ENCODE data around the gene YWHAQ. TPM values are rescaled to one million over a fixed set of nuclear protein-coding genes. Genes with fewer than 3 reads are reported as not detected.
"Not testable (repeated sequence)": the region's sequence is repeated elsewhere in the genome, so short reads cannot be mapped to it uniquely, and the experiment has no call there.

The YWHAQ gene
- total and polyA plus RNA-seq, 4 donors, result 175 to 241 (median 204) TPM

DNA sequence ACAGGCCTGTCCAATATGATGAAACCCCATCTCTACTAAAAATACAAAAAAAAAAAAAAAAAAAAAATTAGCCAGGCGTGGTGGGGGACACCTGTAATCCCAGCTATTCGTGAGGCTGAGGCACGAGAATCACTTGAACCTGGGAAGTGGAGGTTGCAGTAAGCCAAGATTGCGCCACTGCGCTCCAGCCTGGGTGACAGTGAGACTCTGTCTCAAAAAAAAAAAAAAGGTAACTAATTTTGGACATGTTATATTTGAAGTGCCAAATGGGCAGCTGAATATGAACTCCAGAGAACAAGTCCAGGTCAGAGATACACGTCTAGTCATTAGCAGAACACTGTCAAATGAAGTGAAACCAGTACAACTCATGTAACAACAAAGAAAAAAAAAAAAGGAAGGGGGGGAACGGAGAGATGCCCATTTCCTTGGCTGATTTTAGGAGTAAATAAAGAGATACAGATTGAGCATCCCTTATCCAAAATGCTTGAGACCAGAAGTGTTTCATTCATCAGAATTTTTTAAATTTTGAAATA, 79.9 kb downstream of the YWHAQ start:
- not testable (repeated sequence) for ATAC-seq (ENCODE audit: low FRiP score); H3K27me3 ChIP-seq (ENCODE audit: control insufficient read depth in 1 of 2, insufficient read depth in 2 of 2, low read length in 1 of 2); H3K4me1 ChIP-seq (ENCODE audit: control insufficient read depth in 1 of 2, insufficient read depth in 2 of 2, low read length in 2 of 2); DNase-seq; H3K36me3 ChIP-seq (ENCODE audit: control insufficient read depth in 1 of 2, insufficient read depth in 2 of 2, low read length in 1 of 2); H3K27ac ChIP-seq (ENCODE audit: low read depth in 1 of 2, low read length in 2 of 2); H3K9me3 ChIP-seq (ENCODE audit: control insufficient read depth, low read length); H3K4me3 ChIP-seq (ENCODE audit: low read length in 2 of 2)
- WGBS, 2 donors, result 70 to 76% methylated on average over 7 of the region's 7 CpGs
- intact Hi-C loops (cut with DNase I), result loop anchor here in 1 of 2 donors (10.0 kb wide), 2 partner anchors 56 to 144 kb away; no protein-coding TSS in a partner anchor

DNA sequence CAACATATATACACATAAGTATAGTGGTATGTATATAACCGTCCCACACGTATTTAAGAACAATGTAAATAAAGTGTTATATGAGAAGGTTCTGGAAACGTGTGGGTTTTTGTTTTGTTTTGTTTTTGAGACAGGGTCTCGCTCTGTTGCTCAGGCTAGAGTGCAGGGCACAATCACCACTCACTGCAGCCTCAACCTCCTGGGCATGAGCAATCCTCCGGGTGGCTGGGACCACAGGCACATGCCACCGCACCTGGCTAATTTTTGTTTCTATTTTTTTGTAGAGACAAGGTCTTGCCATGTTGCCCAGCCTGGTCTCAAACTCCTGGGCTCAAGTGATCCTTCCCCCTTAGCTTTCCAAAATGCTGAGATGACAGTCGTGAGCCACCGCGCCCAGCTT, 81.4 kb downstream of the YWHAQ start:
- no peak overlapping the region for H3K4me3 ChIP-seq (ENCODE audit: low read length in 2 of 2)
- DNase-seq, result no peak
- H3K27me3 ChIP-seq (ENCODE audit: control insufficient read depth in 1 of 2, insufficient read depth in 2 of 2, low read length in 1 of 2), result no peaks in the 10 kb centered on the region
- H3K4me1 ChIP-seq (ENCODE audit: control insufficient read depth in 1 of 2, insufficient read depth in 2 of 2, low read length in 2 of 2), result no peaks in the 10 kb centered on the region
- H3K27ac ChIP-seq (ENCODE audit: low read depth in 1 of 2, low read length in 2 of 2), result no peak overlapping the region
- no peaks in the 10 kb centered on the region for H3K36me3 ChIP-seq (ENCODE audit: control insufficient read depth in 1 of 2, insufficient read depth in 2 of 2, low read length in 1 of 2)
- no peaks in the 10 kb centered on the region for H3K9me3 ChIP-seq (ENCODE audit: control insufficient read depth, low read length)
- 87% methylated on average over 9 of the region's 9 CpGs for WGBS, 2 donors
- intact Hi-C loops (cut with DNase I), result loop anchor here in 1 of 2 donors (5.0 kb wide), 2 partner anchors 47 to 63 kb away; no protein-coding TSS in a partner anchor
- ATAC-seq (ENCODE audit: low FRiP score), result no peak

DNA sequence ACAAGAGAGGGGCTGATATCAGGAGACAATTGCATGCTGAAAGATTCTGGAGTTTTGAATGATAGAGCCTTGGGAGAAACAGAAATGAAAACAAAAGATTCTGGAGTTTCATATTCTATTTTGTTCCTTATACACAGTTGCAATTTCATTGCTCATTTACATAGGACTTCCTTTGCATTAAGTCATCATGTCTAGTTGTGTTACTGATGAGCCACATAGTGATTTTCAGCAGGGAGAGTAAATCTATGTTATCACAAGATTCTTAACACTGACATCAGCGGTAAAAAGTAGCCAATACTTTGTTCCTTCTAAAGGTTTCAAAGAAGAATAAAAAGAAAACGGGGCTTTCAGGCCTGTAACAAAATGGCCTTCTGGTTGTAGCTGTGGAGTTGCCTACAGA, 82.3 kb downstream of the YWHAQ start:
- no peak overlapping the region for H3K27ac ChIP-seq (ENCODE audit: low read depth in 1 of 2, low read length in 2 of 2)

DNA sequence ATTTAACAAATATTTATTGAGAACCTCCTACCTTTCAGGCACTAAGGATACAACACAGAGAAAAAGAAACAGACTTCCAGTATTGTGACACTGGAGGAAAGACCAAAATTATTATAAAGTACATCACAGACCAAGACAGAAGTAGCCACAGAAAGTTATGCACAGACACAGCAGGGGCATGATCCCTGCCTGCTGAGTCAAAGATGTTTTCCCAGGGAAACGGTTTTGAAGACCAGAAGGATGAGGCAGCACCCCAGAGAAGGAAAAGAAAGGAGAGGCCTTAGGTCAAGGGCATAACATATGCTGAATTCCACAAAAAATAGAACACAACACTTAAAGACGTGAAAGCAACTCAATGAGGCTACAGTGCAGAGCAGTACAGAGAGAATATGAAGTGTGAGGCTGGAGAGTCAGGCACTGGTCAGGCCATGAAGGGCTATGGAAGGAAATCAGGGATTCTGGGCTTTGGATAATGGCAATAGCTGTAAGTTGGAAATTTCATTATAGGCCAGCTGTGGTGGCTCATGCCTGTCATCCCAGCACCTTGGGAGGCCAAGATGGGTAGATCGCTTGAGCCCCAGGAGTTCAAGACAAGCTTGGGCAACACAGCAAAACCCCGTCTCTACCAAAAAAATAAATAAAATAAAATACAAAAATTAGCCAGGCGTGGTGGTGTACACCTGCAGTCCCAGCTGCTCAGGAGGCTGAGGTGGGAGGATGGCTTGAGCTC, 83.4 kb downstream of the YWHAQ start:
- Histone ChIP-seq H3K27ac (ENCODE audit: low read depth in 1 of 2, low read length in 2 of 2) (no peak overlapping the region), H3K9me3 (ENCODE audit: control insufficient read depth, low read length) (no peaks in the 10 kb centered on the region), H3K4me3 (ENCODE audit: low read length in 2 of 2) (no peak overlapping the region), H3K27me3 (ENCODE audit: control insufficient read depth in 1 of 2, insufficient read depth in 2 of 2, low read length in 1 of 2) (no peaks in the 10 kb centered on the region), H3K36me3 (ENCODE audit: control insufficient read depth in 1 of 2, insufficient read depth in 2 of 2, low read length in 1 of 2) (no peaks in the 10 kb centered on the region), H3K4me1 (ENCODE audit: control insufficient read depth in 1 of 2, insufficient read depth in 2 of 2, low read length in 2 of 2) (no peaks in the 10 kb centered on the region)
- DNase-seq, result no peak
- ATAC-seq (ENCODE audit: low FRiP score), result no peak
- intact Hi-C loops (cut with DNase I), result loop anchor here in 1 of 2 donors (5.0 kb wide), 2 partner anchors 45 to 65 kb away; no protein-coding TSS in a partner anchor
- WGBS, 2 donors, result 81 to 84% methylated on average over 5 of the region's 5 CpGs

More for the DNA sequence above, 82.3 kb downstream of the YWHAQ start:
- Histone ChIP-seq H3K36me3 (ENCODE audit: control insufficient read depth in 1 of 2, insufficient read depth in 2 of 2, low read length in 1 of 2) (no peaks in the 10 kb centered on the region), H3K4me3 (ENCODE audit: low read length in 2 of 2) (no peak overlapping the region), H3K4me1 (ENCODE audit: control insufficient read depth in 1 of 2, insufficient read depth in 2 of 2, low read length in 2 of 2) (no peaks in the 10 kb centered on the region), H3K9me3 (ENCODE audit: control insufficient read depth, low read length) (no peaks in the 10 kb centered on the region), H3K27me3 (ENCODE audit: control insufficient read depth in 1 of 2, insufficient read depth in 2 of 2, low read length in 1 of 2) (no peaks in the 10 kb centered on the region)
- 69 to 70% methylated on average over 2 of the region's 2 CpGs for WGBS, 2 donors
- intact Hi-C loops (cut with DNase I), result loop anchor here in 1 of 2 donors (5.0 kb wide), 2 partner anchors 46 to 64 kb away; no protein-coding TSS in a partner anchor
- DNase-seq (no peak), ATAC-seq (ENCODE audit: low FRiP score) (no peak)

DNA sequence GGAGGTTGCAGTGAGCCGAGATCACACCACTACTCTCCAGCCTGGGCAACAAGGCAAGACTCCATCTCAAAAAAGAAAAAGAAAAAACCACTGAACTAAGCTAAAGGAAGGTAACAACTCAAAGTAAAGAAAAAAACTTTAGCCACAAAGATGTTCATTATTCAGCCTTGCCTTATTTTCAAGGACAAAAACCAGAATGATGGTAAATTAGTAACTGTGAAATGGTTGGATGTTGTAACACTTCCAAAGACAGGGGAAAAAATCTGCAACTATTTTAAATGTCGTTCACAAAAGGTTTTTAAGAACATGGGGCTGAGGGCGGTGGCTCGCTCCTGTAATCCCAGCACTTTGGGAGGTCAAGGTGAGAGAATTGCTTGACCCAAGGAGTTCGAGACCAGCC, 85.3 kb downstream of the YWHAQ start:
- DNase-seq (no peak), ATAC-seq (ENCODE audit: low FRiP score) (no peak)
- no peaks in the 10 kb centered on the region for H3K4me1 ChIP-seq (ENCODE audit: control insufficient read depth in 1 of 2, insufficient read depth in 2 of 2, low read length in 2 of 2)
- no peaks in the 10 kb centered on the region for H3K27me3 ChIP-seq (ENCODE audit: control insufficient read depth in 1 of 2, insufficient read depth in 2 of 2, low read length in 1 of 2)
- intact Hi-C loops (cut with DNase I), result loop anchor here in 1 of 2 donors (5.0 kb wide), 2 partner anchors 43 to 67 kb away; no protein-coding TSS in a partner anchor
- no peaks in the 10 kb centered on the region for H3K36me3 ChIP-seq (ENCODE audit: control insufficient read depth in 1 of 2, insufficient read depth in 2 of 2, low read length in 1 of 2)
- no peaks in the 10 kb centered on the region for H3K9me3 ChIP-seq (ENCODE audit: control insufficient read depth, low read length)
- H3K4me3 ChIP-seq (ENCODE audit: low read length in 2 of 2), result no peak overlapping the region
- H3K27ac ChIP-seq (ENCODE audit: low read depth in 1 of 2, low read length in 2 of 2), result no peak overlapping the region
- WGBS, 2 donors, result 62 to 80% methylated on average over 5 of the region's 5 CpGs

DNA sequence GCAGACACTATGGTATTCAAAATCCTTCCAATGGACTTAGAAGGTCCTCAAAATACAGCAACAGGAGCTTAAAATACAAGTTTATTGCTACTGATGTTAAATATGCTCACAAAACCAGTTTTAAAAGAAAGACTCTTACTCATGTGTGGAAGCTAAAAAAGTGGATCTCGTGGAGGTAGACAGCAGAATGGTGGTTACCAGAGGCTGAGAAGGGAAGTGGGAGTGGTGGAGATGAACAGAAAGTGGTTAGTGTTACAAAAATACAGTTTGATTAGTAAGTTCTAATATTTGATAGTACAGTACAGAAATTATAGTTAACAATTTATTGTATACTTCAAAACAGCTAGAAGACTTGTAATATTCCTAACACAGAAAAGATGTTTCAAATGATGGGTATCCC, 87.2 kb downstream of the YWHAQ start:
- H3K4me1 ChIP-seq (ENCODE audit: control insufficient read depth in 1 of 2, insufficient read depth in 2 of 2, low read length in 2 of 2), result no peaks in the 10 kb centered on the region
- no peak overlapping the region for H3K4me3 ChIP-seq (ENCODE audit: low read length in 2 of 2)
- no peaks in the 10 kb centered on the region for H3K9me3 ChIP-seq (ENCODE audit: control insufficient read depth, low read length)
- no peak for ATAC-seq (ENCODE audit: low FRiP score)
- no peak for DNase-seq
- intact Hi-C loops (cut with DNase I), result no loop called here
- no peak overlapping the region for H3K27ac ChIP-seq (ENCODE audit: low read depth in 1 of 2, low read length in 2 of 2)
- WGBS, 2 donors, result 24 to 55% methylated on average over 1 of the region's 1 CpG
- no peaks in the 10 kb centered on the region for H3K27me3 ChIP-seq (ENCODE audit: control insufficient read depth in 1 of 2, insufficient read depth in 2 of 2, low read length in 1 of 2)
- no peaks in the 10 kb centered on the region for H3K36me3 ChIP-seq (ENCODE audit: control insufficient read depth in 1 of 2, insufficient read depth in 2 of 2, low read length in 1 of 2)

DNA sequence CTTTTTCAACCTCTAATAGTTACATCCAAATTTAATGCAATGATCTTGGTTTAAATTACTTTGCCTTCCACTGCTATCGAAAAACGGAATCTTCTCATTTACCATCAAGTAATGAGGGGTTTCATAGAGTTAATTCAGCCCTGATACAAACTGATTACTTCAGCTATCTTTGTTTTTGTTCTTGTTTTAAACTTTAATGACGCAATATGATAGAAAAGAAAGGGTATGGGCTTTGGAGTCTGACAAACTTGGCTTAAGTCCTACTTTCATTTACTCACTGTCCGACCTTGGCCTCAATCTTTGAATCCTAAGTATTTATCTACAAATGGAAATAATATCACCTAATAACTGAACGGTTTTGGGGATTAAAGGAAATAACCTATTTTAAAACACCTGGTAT, 91.3 kb downstream of the YWHAQ start:
- DNase-seq (no peak), ATAC-seq (ENCODE audit: low FRiP score) (no peak)
- Histone ChIP-seq H3K36me3 (ENCODE audit: control insufficient read depth in 1 of 2, insufficient read depth in 2 of 2, low read length in 1 of 2) (no peaks in the 10 kb centered on the region), H3K9me3 (ENCODE audit: control insufficient read depth, low read length) (no peaks in the 10 kb centered on the region), H3K4me1 (ENCODE audit: control insufficient read depth in 1 of 2, insufficient read depth in 2 of 2, low read length in 2 of 2) (no peaks in the 10 kb centered on the region), H3K27me3 (ENCODE audit: control insufficient read depth in 1 of 2, insufficient read depth in 2 of 2, low read length in 1 of 2) (no peaks in the 10 kb centered on the region), H3K27ac (ENCODE audit: low read depth in 1 of 2, low read length in 2 of 2) (no peak overlapping the region), H3K4me3 (ENCODE audit: low read length in 2 of 2) (no peak overlapping the region)
- WGBS, 2 donors, result 54 to 55% methylated on average over 5 of the region's 5 CpGs
- intact Hi-C loops (cut with DNase I), result no loop called here

DNA sequence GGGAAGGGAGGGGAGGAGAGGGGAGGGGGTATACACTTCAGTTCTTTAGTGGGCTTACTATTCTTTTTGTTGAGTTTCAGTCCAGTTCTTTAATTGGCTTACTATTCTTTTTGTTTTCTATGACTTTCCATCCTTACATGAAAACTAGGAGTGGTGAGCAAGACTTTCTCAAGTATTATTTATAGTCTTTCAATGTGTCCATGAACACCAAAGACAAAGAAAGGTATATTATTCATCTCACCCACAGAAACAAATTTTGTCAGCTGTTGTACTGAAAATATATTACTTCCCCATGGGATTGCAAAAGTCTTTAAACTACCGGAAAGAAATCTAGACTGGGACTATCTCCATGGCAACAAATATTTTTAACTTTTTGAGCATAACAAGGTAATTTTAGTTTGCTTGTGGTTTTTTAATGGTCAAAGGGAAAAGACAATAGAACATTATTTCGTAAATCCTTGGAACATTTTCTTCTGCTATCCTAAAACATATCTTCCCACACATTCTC, 92.7 kb downstream of the YWHAQ start:
- peaks cover 0 to 1% of the 10 kb centered on the region in 2 donors for H3K36me3 ChIP-seq (ENCODE audit: control insufficient read depth in 1 of 2, insufficient read depth in 2 of 2, low read length in 1 of 2)
- intact Hi-C loops (cut with DNase I), result no loop called here

DNA sequence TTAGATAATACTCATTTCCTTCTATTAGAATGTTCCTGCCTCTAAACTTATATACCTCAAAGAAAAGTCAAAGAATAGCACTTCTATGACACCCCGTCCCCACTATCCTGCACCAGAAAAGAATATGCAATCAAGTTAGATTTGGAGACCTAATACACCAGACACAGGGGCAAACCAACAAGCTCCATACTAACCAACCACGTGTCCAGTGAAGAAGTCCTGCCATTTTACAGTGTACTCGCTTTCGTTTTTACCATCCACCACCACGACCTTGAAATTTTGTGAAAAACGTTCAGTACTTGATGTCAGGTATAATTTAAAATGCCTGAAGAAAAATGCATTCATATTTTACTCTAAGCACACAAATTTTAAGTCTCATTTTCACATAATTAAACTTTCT, 94.3 kb downstream of the YWHAQ start:
- intact Hi-C loops (cut with DNase I), result no loop called here
- H3K36me3 ChIP-seq (ENCODE audit: control insufficient read depth in 1 of 2, insufficient read depth in 2 of 2, low read length in 1 of 2), result peaks cover 0 to 1% of the 10 kb centered on the region in 2 donors
- ATAC-seq (ENCODE audit: low FRiP score) (no peak), DNase-seq (no peak)
- H3K9me3 ChIP-seq (ENCODE audit: control insufficient read depth, low read length), result no peaks in the 10 kb centered on the region
- H3K27ac ChIP-seq (ENCODE audit: low read depth in 1 of 2, low read length in 2 of 2), result no peak overlapping the region
- no peaks in the 10 kb centered on the region for H3K4me1 ChIP-seq (ENCODE audit: control insufficient read depth in 1 of 2, insufficient read depth in 2 of 2, low read length in 2 of 2)
- 86 to 90% methylated on average over 6 of the region's 6 CpGs for whole genome bisulfite sequencing, 2 donors
- H3K4me3 ChIP-seq (ENCODE audit: low read length in 2 of 2), result no peak overlapping the region
- H3K27me3 ChIP-seq (ENCODE audit: control insufficient read depth in 1 of 2, insufficient read depth in 2 of 2, low read length in 1 of 2), result no peaks in the 10 kb centered on the region

More for the DNA sequence above, 92.7 kb downstream of the YWHAQ start:
- WGBS, 2 donors, result 0 to 3% methylated on average over 2 of the region's 2 CpGs
- DNase-seq (no peak), ATAC-seq (ENCODE audit: low FRiP score) (peak; percentile 80)
- no peaks in the 10 kb centered on the region for H3K9me3 ChIP-seq (ENCODE audit: control insufficient read depth, low read length)
- H3K27ac ChIP-seq (ENCODE audit: low read depth in 1 of 2, low read length in 2 of 2), result no peak overlapping the region
- no peaks in the 10 kb centered on the region for H3K4me1 ChIP-seq (ENCODE audit: control insufficient read depth in 1 of 2, insufficient read depth in 2 of 2, low read length in 2 of 2)
- no peak overlapping the region for H3K4me3 ChIP-seq (ENCODE audit: low read length in 2 of 2)
- no peaks in the 10 kb centered on the region for H3K27me3 ChIP-seq (ENCODE audit: control insufficient read depth in 1 of 2, insufficient read depth in 2 of 2, low read length in 1 of 2)

Data from aorta (tissue), 5 donors.